ENCODE results near the gene KRTAP10-11. TPM values are rescaled to one million over a fixed set of nuclear protein-coding genes. Genes with fewer than 3 reads are reported as not detected.
A peak's percentile ranks its signal among the peaks of the same experiment; 100 is the strongest.
"Not testable (repeated sequence)": the region's sequence is repeated elsewhere in the genome, so short reads cannot be mapped to it uniquely, and the experiment has no call there.

KRTAP10-11 gene
- total RNA-seq, 2 experiments from 2014 or later = not detected

- peaks cover 16% of the 10 kb centered on the region for H3K36me3 Mint-ChIP-seq (ENCODE audit: low read depth)
- peak; percentile 77 for DNase-seq
- CTCF ChIA-PET = interaction anchor here (0.7 to 1.2 kb wide), 5 partner anchors 17 to 182 kb away, joined by 3 read pairs; partner anchors contain the start of gene UBE2G2
- H3K4me1 Mint-ChIP-seq (ENCODE audit: low read depth) = peaks cover 40% of the 10 kb centered on the region
- intact Hi-C loops (cut with micrococcal nuclease) = loop anchor here (1.0 kb wide), 2 partner anchors 39 to 72 kb away; no protein-coding TSS in a partner anchor
- H3K27ac Mint-ChIP-seq = peak overlapping the region; percentile 93
- peaks cover 37% of the 10 kb centered on the region for H3K9me3 Mint-ChIP-seq
- H3K4me3 Mint-ChIP-seq = peak overlapping the region; percentile 53
- no peaks in the 10 kb centered on the region for H3K27me3 Mint-ChIP-seq (ENCODE audit: low read depth)
Measured at GRCh38 chr21:44618909-44619308, 27.3 kb upstream of the KRTAP10-11 start.

GRCh38 chr21:44619886-44620285 is 26.3 kb upstream of the KRTAP10-11 start:
- CTCF ChIA-PET = interaction anchor here (1.2 kb wide), 1 partner anchor 18 kb away, joined by 3 read pairs; no protein-coding TSS in a partner anchor
- peaks cover 40% of the 10 kb centered on the region for H3K4me1 Mint-ChIP-seq (ENCODE audit: low read depth)

GRCh38 chr21:44623575-44623974 is 22.6 kb upstream of the KRTAP10-11 start:
- intact Hi-C loops (cut with micrococcal nuclease) = no loop called here
- Mint-ChIP-seq H3K9me3 (peaks cover 46% of the 10 kb centered on the region), H3K4me1 (ENCODE audit: low read depth) (peaks cover 22% of the 10 kb centered on the region), H3K4me3 (no peak overlapping the region), H3K36me3 (ENCODE audit: low read depth) (peaks cover 16% of the 10 kb centered on the region), H3K27me3 (ENCODE audit: low read depth) (no peaks in the 10 kb centered on the region), H3K27ac (no peak overlapping the region)
- CTCF ChIA-PET = no interaction called here
- DNase-seq = no peak

More at GRCh38 chr21:44619886-44620285, 26.3 kb upstream of the KRTAP10-11 start:
- no peaks in the 10 kb centered on the region for H3K27me3 Mint-ChIP-seq (ENCODE audit: low read depth)
- H3K36me3 Mint-ChIP-seq (ENCODE audit: low read depth) = peaks cover 16% of the 10 kb centered on the region
- peak overlapping the region; percentile 93 for H3K27ac Mint-ChIP-seq
- intact Hi-C loops (cut with micrococcal nuclease) = loop anchor here (1.0 kb wide), 2 partner anchors 38 to 73 kb away; no protein-coding TSS in a partner anchor
- H3K4me3 Mint-ChIP-seq = no peak overlapping the region
- DNase-seq = no peak
- peaks cover 47% of the 10 kb centered on the region for H3K9me3 Mint-ChIP-seq

- no peak overlapping the region for H3K27ac Mint-ChIP-seq
- peaks cover 2% of the 10 kb centered on the region for H3K36me3 Mint-ChIP-seq (ENCODE audit: low read depth)
- intact Hi-C loops (cut with micrococcal nuclease) = no loop called here
- peaks cover 39% of the 10 kb centered on the region for H3K9me3 Mint-ChIP-seq
- DNase-seq = no peak
- peaks cover 25% of the 10 kb centered on the region for H3K4me1 Mint-ChIP-seq (ENCODE audit: low read depth)
- CTCF ChIA-PET = no interaction called here
- no peaks in the 10 kb centered on the region for H3K27me3 Mint-ChIP-seq (ENCODE audit: low read depth)
- no peak overlapping the region for H3K4me3 Mint-ChIP-seq
Measured at GRCh38 chr21:44625756-44626155, 20.5 kb upstream of the KRTAP10-11 start.

GRCh38 chr21:44626262-44626661 is 20.0 kb upstream of the KRTAP10-11 start:
- H3K4me1 Mint-ChIP-seq (ENCODE audit: low read depth) = peaks cover 25% of the 10 kb centered on the region
- no peaks in the 10 kb centered on the region for H3K27me3 Mint-ChIP-seq (ENCODE audit: low read depth)
- intact Hi-C loops (cut with micrococcal nuclease) = no loop called here
- no peak overlapping the region for H3K27ac Mint-ChIP-seq
- CTCF ChIA-PET = no interaction called here
- no peak overlapping the region for H3K4me3 Mint-ChIP-seq
- no peak for DNase-seq
- peaks cover 3% of the 10 kb centered on the region for H3K36me3 Mint-ChIP-seq (ENCODE audit: low read depth)
- peaks cover 42% of the 10 kb centered on the region for H3K9me3 Mint-ChIP-seq

GRCh38 chr21:44626673-44627143 is 19.5 kb upstream of the KRTAP10-11 start, which contains the start of gene KRTAP10-9:
Gene KRTAP10-9, plus strand, starts transcription at chr21:44627093. Its CDS starts 79 bp downstream, at chr21:44627172.
- peaks cover 44% of the 10 kb centered on the region for H3K9me3 Mint-ChIP-seq
- no peak within 1 kb of the TSS for H3K27ac Mint-ChIP-seq
- peaks cover 25% of the 10 kb centered on the region for H3K4me1 Mint-ChIP-seq (ENCODE audit: low read depth)
- intact Hi-C loops (cut with micrococcal nuclease) = no loop called here
- H3K4me3 Mint-ChIP-seq = no peak within 1 kb of the TSS
- peaks cover 3% of the 10 kb centered on the region for H3K36me3 Mint-ChIP-seq (ENCODE audit: low read depth)
- no peaks in the 10 kb centered on the region for H3K27me3 Mint-ChIP-seq (ENCODE audit: low read depth)
- DNase-seq = no peak
- CTCF ChIA-PET = interaction anchor here (0.8 kb wide), 1 partner anchor 117 kb away, joined by 4 read pairs; no protein-coding TSS in a partner anchor

GRCh38 chr21:44627181-44627822 is 18.9 kb upstream of the KRTAP10-11 start:
- peaks cover 47% of the 10 kb centered on the region for H3K9me3 Mint-ChIP-seq
- H3K4me1 Mint-ChIP-seq (ENCODE audit: low read depth) = peaks cover 25% of the 10 kb centered on the region
- intact Hi-C loops (cut with micrococcal nuclease); DNase-seq; H3K4me3 Mint-ChIP-seq; H3K27me3 Mint-ChIP-seq (ENCODE audit: low read depth); H3K27ac Mint-ChIP-seq; H3K36me3 Mint-ChIP-seq (ENCODE audit: low read depth): not testable (repeated sequence)
- CTCF ChIA-PET = interaction anchor here (0.8 kb wide), 1 partner anchor 117 kb away, joined by 4 read pairs; no protein-coding TSS in a partner anchor

GRCh38 chr21:44627831-44628233 is 18.4 kb upstream of the KRTAP10-11 start:
- not testable (repeated sequence) for H3K36me3 Mint-ChIP-seq (ENCODE audit: low read depth); DNase-seq; H3K27me3 Mint-ChIP-seq (ENCODE audit: low read depth); H3K27ac Mint-ChIP-seq; H3K4me3 Mint-ChIP-seq
- intact Hi-C loops (cut with micrococcal nuclease) = loop anchor here (2.0 kb wide), 1 partner anchor 77 kb away; the partner anchor contains the start of gene KRTAP10-2
- CTCF ChIA-PET = interaction anchor here (0.8 kb wide), 1 partner anchor 118 kb away, joined by 4 read pairs; no protein-coding TSS in a partner anchor
- Mint-ChIP-seq H3K9me3 (peaks cover 44% of the 10 kb centered on the region), H3K4me1 (ENCODE audit: low read depth) (peaks cover 25% of the 10 kb centered on the region)

GRCh38 chr21:44628707-44629391 is 17.4 kb upstream of the KRTAP10-11 start:
- Mint-ChIP-seq H3K27me3 (ENCODE audit: low read depth) (no peaks in the 10 kb centered on the region), H3K4me1 (ENCODE audit: low read depth) (peaks cover 25% of the 10 kb centered on the region), H3K9me3 (peaks cover 41% of the 10 kb centered on the region), H3K36me3 (ENCODE audit: low read depth) (peaks cover 3% of the 10 kb centered on the region), H3K27ac (no peak overlapping the region), H3K4me3 (no peak overlapping the region)
- intact Hi-C loops (cut with micrococcal nuclease) = loop anchor here (2.0 kb wide), 1 partner anchor 78 kb away; the partner anchor contains the start of gene KRTAP10-2
- no peak for DNase-seq
- CTCF ChIA-PET = interaction anchor here (0.9 kb wide), 1 partner anchor 17 kb away, joined by 3 read pairs; the partner anchor contains the start of gene KRTAP10-8

- peak overlapping the region; percentile 4 for H3K27ac Mint-ChIP-seq
- peaks cover 29% of the 10 kb centered on the region for H3K9me3 Mint-ChIP-seq
- CTCF ChIA-PET = interaction anchor here (1.7 kb wide), 1 partner anchor 112 kb away, joined by 3 read pairs; no protein-coding TSS in a partner anchor
- H3K4me3 Mint-ChIP-seq = no peak overlapping the region
- peaks cover 3% of the 10 kb centered on the region for H3K36me3 Mint-ChIP-seq (ENCODE audit: low read depth)
- H3K4me1 Mint-ChIP-seq (ENCODE audit: low read depth) = peaks cover 25% of the 10 kb centered on the region
- peak; percentile 12 for DNase-seq
- intact Hi-C loops (cut with micrococcal nuclease) = no loop called here
- H3K27me3 Mint-ChIP-seq (ENCODE audit: low read depth) = no peaks in the 10 kb centered on the region
Measured at GRCh38 chr21:44630440-44630839, 15.8 kb upstream of the KRTAP10-11 start.

GRCh38 chr21:44632067-44632466 is 14.1 kb upstream of the KRTAP10-11 start:
- DNase-seq = no peak
- H3K27me3 Mint-ChIP-seq (ENCODE audit: low read depth) = no peaks in the 10 kb centered on the region
- H3K4me1 Mint-ChIP-seq (ENCODE audit: low read depth) = peaks cover 25% of the 10 kb centered on the region
- H3K4me3 Mint-ChIP-seq = no peak overlapping the region
- CTCF ChIA-PET = interaction anchor here (1.7 kb wide), 1 partner anchor 110 kb away, joined by 3 read pairs; no protein-coding TSS in a partner anchor
- no peak overlapping the region for H3K27ac Mint-ChIP-seq
- peaks cover 3% of the 10 kb centered on the region for H3K36me3 Mint-ChIP-seq (ENCODE audit: low read depth)
- peaks cover 29% of the 10 kb centered on the region for H3K9me3 Mint-ChIP-seq
- intact Hi-C loops (cut with micrococcal nuclease) = no loop called here

All from activated naive CD4-positive, alpha-beta T cell treated with anti-CD3 and anti-CD28 coated beads for 36 hours (primary cell).